Mammary epithelial cell (primary cell): ENCODE measurements around the gene TMTC2.

ENCODE experiments used
- CTCF ChIP-seq, 2 donors: IDR thresholded peaks in 1 of 2; conservative IDR thresholded peaks in 1 of 2; 2 replicates each; pipeline ENCODE4 v1.5.1; 2011 to 2012; ENCODE audit warnings: inconsistent platforms in 2 of 2, low read length in 2 of 2, mild to moderate bottlenecking in 2 of 2, control low read depth in 1 of 2, low read depth in 1 of 2; ENCODE audit not compliant: insufficient read depth in 1 of 2; ENCODE audit errors: extremely low read depth in 1 of 2
- EZH2 ChIP-seq: IDR thresholded peaks from 2 replicates; pipeline ENCODE4 v1.6.1; 2012; ENCODE audit warnings: low read length, inconsistent platforms, borderline replicate concordance

GRCh38 chr12:82647853-82648252, 38.9 kb upstream of the TMTC2 start:
- TF ChIP-seq EZH2 (no peak), CTCF (conservative IDR thresholded peaks at IDR 0.05 in 1 of 2, IDR thresholded peaks at IDR 0.05 in 1 of 2; ENCODE audit: extremely low read depth in 1 of 2, insufficient read depth in 1 of 2, low read depth in 1 of 2, low read length in 2 of 2) (no peak)
